ENCODE results near the gene SIGLEC12.

Gene SIGLEC12

DNA sequence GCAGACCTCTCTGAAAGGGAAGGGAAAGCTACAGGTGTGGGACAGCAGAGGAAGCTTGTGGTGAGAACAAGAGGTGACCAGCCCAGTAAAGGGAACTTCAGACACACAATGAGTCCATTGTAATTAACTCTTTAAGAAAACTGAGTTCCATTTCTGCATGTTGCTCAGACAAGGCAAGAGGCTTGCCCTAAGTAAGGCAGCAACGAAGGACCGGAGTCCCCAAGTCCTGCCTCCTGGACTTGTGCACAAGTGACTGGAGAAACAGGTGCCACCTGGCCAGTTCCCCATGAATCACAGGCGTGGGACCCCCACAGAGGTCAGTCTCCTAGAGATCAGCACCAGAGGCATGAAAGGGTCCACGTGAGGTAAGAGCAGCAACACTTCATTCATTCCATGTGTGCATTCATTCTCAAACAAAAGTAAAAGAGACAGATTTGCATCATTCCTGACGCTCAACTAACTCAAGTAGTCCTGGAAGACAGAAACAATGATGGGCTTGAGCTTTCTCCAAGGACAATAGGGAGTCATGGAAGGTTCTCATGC, 44.6 kb upstream of the SIGLEC12 start:
- no peaks in the 10 kb centered on the region for H3K36me3 ChIP-seq (ENCODE audit: insufficient read depth, low read length)
- no peak overlapping the region for H3K27ac ChIP-seq
- TF ChIP-seq EZH2 (IDR thresholded peaks at IDR 0.05) (no peak), FOXP2 (optimal IDR thresholded peaks at IDR 0.05; ENCODE audit: control extremely low read depth, extremely low read length, insufficient read depth) (no peak), POLR2AphosphoS5 (IDR thresholded peaks at IDR 0.05; ENCODE audit: borderline replicate concordance, low read depth, low read length) (no peak)
- no peak for DNase-seq (ENCODE audit: low read depth, low spot score)
- H3K9ac ChIP-seq (ENCODE audit: insufficient read length), result no peak overlapping the region
- H3K9me3 ChIP-seq (ENCODE audit: low read depth, low read length), result no peaks in the 10 kb centered on the region
- no peak overlapping the region for H3K4me3 ChIP-seq

DNA sequence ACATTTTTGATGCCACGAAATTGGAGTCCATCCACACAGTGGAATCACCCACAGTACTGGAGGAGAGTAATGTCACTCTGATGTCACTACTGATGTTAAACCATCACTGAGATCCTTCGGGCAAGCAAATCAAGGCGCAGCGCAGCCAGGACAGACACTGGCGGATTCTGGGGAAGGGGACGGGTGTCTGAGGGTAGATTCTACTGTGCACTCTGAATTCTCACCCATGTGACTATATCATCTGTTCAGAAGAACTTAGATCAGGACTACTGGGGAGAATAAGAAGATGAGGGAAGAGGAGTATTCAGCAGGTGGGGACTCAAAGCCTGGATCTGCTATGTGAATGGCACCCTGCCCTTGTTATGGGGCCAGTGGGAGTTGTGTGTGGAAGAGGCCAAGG, 42.4 kb upstream of the SIGLEC12 start:
- Histone ChIP-seq H3K36me3 (ENCODE audit: insufficient read depth, low read length) (no peaks in the 10 kb centered on the region), H3K9ac (ENCODE audit: insufficient read length) (no peak overlapping the region), H3K4me3 (no peak overlapping the region), H3K9me3 (ENCODE audit: low read depth, low read length) (no peaks in the 10 kb centered on the region), H3K27ac (no peak overlapping the region)
- no peak for TF ChIP-seq POLR2AphosphoS5 (IDR thresholded peaks at IDR 0.05; ENCODE audit: borderline replicate concordance, low read depth, low read length)
- TF ChIP-seq EZH2 (IDR thresholded peaks at IDR 0.05), result no peak
- TF ChIP-seq FOXP2 (optimal IDR thresholded peaks at IDR 0.05; ENCODE audit: control extremely low read depth, extremely low read length, insufficient read depth), result no peak
- no peak for DNase-seq (ENCODE audit: low read depth, low spot score)

DNA sequence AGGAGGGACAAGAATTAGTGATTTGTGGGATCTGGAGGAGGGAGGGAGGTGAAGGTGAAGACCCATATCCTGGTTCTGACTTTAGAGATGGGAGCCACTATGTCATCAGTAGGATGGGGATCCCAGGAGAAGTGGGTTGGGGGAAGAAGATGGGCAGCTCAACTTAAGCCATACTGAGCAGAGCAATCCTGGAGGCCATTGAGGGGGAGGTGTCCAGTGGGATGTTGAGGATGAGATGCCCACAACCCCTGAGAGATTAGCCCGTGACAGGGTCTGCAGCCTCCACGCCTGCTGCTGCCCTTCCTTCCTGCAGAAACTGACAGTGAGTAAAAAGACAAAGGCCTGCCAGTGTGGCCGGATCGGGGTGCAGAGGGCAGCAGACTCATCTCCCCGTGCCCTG, 41.1 kb upstream of the SIGLEC12 start:
- TF ChIP-seq POLR2AphosphoS5 (IDR thresholded peaks at IDR 0.05; ENCODE audit: borderline replicate concordance, low read depth, low read length) (no peak), FOXP2 (optimal IDR thresholded peaks at IDR 0.05; ENCODE audit: control extremely low read depth, extremely low read length, insufficient read depth) (no peak), EZH2 (IDR thresholded peaks at IDR 0.05) (no peak)
- no peak overlapping the region for H3K4me3 ChIP-seq
- no peak overlapping the region for H3K9ac ChIP-seq (ENCODE audit: insufficient read length)
- no peaks in the 10 kb centered on the region for H3K9me3 ChIP-seq (ENCODE audit: low read depth, low read length)
- no peak for DNase-seq (ENCODE audit: low read depth, low spot score)
- H3K27ac ChIP-seq, result no peak overlapping the region
- H3K36me3 ChIP-seq (ENCODE audit: insufficient read depth, low read length), result no peaks in the 10 kb centered on the region

DNA sequence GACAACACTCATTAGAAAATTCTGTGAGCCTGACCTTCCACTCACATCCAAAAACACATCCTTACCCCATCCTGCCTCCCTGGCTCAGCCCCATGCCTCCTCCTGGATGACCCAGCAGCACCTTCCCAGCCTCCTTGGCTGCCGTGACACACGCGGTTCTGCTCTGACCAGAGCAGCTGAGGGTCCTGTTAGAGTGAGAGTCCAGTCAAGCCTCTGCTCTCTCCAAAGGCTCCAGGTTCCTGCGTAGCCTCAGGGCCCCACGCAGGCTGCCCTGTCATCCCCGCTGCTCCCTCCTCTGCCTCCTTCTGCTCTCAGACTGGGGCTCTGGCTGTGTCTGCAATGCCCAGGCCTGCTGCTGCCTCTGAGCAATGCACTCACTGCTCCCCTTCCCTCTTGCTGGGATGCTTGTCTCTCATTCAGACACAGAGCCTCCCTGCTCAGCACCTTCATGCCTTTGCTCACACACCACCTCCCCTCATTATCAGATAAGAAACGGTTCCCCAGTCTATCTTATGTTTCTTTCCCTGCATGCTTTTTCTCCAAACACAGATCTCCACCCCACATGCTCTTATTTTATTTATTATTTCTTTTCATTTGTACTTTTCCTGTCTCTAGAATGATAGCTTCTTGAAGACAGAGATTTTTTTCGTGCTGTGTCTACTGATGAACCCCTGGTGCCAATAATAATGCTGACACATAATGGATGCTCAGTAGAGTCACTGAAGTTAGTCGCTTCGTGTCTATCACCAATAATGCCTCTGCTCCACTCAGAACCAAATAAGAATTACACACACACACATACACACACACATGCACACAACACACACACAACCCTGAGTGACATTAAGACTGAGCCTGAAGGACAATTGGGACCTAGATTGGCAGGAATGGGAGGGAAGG, 40.1 kb upstream of the SIGLEC12 start:
- H3K4me3 ChIP-seq, result no peak overlapping the region
- no peak overlapping the region for H3K27ac ChIP-seq
- no peak for DNase-seq (ENCODE audit: low read depth, low spot score)
- TF ChIP-seq EZH2 (IDR thresholded peaks at IDR 0.05), result no peak
- no peak for TF ChIP-seq POLR2AphosphoS5 (IDR thresholded peaks at IDR 0.05; ENCODE audit: borderline replicate concordance, low read depth, low read length)
- no peak for TF ChIP-seq FOXP2 (optimal IDR thresholded peaks at IDR 0.05; ENCODE audit: control extremely low read depth, extremely low read length, insufficient read depth)
- H3K9ac ChIP-seq (ENCODE audit: insufficient read length), result no peak overlapping the region
- H3K36me3 ChIP-seq (ENCODE audit: insufficient read depth, low read length), result no peaks in the 10 kb centered on the region
- H3K9me3 ChIP-seq (ENCODE audit: low read depth, low read length), result no peaks in the 10 kb centered on the region

DNA sequence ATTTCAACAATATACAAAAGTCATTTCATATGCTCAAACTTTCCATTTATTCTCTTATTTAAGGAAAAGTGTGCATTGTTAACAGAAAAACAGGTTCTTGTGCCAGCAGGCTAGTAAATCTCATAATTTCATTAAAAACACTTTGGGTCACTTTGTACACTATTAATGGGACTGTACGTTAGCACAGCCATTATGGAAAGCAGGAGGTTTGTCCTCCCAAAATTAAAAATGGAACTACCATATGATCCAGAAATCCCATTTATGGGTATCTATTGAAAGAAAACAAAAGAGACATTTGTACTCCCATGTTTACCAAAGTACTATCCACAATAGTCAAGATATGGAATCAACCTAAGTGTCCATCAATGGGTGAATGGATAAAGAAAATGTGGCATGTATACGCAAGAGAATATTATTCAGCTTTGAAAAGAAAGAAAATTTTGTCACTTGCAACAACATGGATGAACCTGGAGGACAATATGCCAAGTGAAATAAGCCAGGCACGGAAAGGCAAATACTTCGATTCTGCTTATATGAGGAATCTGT, 38.3 kb upstream of the SIGLEC12 start:
- Histone ChIP-seq H3K9ac (ENCODE audit: insufficient read length) (no peak overlapping the region), H3K9me3 (ENCODE audit: low read depth, low read length) (no peaks in the 10 kb centered on the region), H3K4me3 (no peak overlapping the region), H3K36me3 (ENCODE audit: insufficient read depth, low read length) (no peaks in the 10 kb centered on the region), H3K27ac (no peak overlapping the region)
- DNase-seq (ENCODE audit: low read depth, low spot score), result no peak
- TF ChIP-seq FOXP2 (optimal IDR thresholded peaks at IDR 0.05; ENCODE audit: control extremely low read depth, extremely low read length, insufficient read depth), result no peak
- TF ChIP-seq POLR2AphosphoS5 (IDR thresholded peaks at IDR 0.05; ENCODE audit: borderline replicate concordance, low read depth, low read length), result no peak
- TF ChIP-seq EZH2 (IDR thresholded peaks at IDR 0.05), result no peak

DNA sequence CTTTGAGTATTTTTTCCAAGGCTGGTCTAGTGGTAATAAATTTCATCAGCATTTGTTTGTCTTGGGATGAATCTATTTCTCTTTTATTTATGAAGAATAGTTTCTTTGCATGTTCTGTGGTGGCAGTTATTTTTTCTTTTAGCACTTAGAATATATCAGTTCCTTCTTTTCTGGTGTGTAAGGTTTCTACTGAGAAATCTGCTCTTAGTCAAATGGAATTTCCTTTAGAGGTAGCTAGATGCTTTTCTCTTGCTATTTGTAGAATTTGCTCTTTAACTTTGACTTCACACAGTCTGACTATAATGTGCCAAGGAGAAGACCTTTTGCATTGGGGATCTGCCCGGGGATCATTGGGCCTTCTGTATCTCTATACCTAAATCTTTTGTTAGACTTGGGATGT, 33.9 kb upstream of the SIGLEC12 start:
- H3K36me3 ChIP-seq (ENCODE audit: insufficient read depth, low read length), result no peaks in the 10 kb centered on the region
- DNase-seq (ENCODE audit: low read depth, low spot score), result no peak

DNA sequence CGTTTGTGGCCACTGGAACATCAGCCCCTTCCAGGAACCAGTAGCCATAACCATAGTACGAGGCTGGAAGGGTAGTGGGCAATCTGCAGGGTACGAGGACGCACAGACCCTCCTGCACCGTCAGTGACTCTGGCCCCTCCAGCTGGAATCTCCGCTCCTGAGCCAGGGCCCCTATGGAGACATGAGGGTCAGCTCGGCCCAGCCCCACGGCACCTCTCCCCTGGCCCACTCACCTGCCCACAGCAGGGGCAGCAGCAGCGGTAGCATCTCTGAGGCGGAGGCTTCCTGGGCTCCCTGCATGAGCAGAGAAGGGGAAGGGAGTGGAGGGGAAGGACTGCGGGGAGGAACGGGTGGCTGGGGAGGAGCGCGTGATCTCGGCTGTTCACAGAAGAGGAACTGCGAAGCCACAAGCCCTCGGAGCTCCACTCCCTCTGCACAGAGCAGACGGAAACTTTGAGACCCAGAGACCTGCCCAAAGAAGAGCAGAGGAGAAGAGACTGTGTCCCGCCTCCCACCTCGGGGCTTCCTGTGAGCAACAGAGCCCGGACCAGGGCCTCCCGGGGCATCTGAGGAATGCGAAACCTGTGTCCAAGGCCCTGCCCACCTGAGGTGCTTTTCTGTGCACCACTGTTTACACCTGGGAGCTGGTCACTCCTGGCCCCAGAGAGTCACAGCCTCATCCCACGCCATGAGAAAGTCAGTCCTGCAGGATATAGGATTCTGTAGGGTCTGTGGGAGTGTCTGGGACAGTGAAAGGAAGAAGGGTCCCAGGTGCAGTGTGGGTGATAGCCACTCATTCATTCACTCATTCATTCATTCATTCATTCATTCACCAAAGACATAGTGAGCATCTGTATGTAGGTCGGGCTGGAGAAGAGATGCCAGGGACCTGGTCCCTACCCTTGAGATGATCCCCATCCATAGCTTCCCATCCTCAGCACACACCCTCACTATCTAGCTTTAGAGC, 30.0 kb upstream of the SIGLEC12 start, which contains the start of gene SIGLEC6:
SIGLEC6 (minus strand) TSS at position 322 of the 967 bp plus-strand sequence; CDS start at position 300, 22 bp downstream.
- H3K9ac ChIP-seq (ENCODE audit: insufficient read length), result no peak within 1 kb of the TSS
- no peak within 1 kb of the TSS for H3K4me3 ChIP-seq
- H3K36me3 ChIP-seq (ENCODE audit: insufficient read depth, low read length), result no peaks in the 10 kb centered on the region
- H3K9me3 ChIP-seq (ENCODE audit: low read depth, low read length), result no peaks in the 10 kb centered on the region
- DNase-seq (ENCODE audit: low read depth, low spot score), result no peak
- TF ChIP-seq POLR2AphosphoS5 (IDR thresholded peaks at IDR 0.05; ENCODE audit: borderline replicate concordance, low read depth, low read length) (no peak), FOXP2 (optimal IDR thresholded peaks at IDR 0.05; ENCODE audit: control extremely low read depth, extremely low read length, insufficient read depth) (no peak), EZH2 (IDR thresholded peaks at IDR 0.05) (no peak)
- no peak within 1 kb of the TSS for H3K27ac ChIP-seq

More for the DNA sequence above, 33.9 kb upstream of the SIGLEC12 start:
- TF ChIP-seq POLR2AphosphoS5 (IDR thresholded peaks at IDR 0.05; ENCODE audit: borderline replicate concordance, low read depth, low read length), result no peak
- no peak for TF ChIP-seq EZH2 (IDR thresholded peaks at IDR 0.05)
- TF ChIP-seq FOXP2 (optimal IDR thresholded peaks at IDR 0.05; ENCODE audit: control extremely low read depth, extremely low read length, insufficient read depth), result no peak
- Histone ChIP-seq H3K27ac (no peak overlapping the region), H3K9me3 (ENCODE audit: low read depth, low read length) (no peaks in the 10 kb centered on the region), H3K9ac (ENCODE audit: insufficient read length) (no peak overlapping the region), H3K4me3 (no peak overlapping the region)

Data from SK-N-MC (cell line).